Body of pancreas (tissue), 4 donors: Measurements from ENCODE around the gene AFF2.

ENCODE experiments used
- POLR2A ChIP-seq, 3 donors: fragments of 450-650 bp; IDR thresholded peaks; one replicate each; pipeline ENCODE4 v1.6.1; 2016; ENCODE audit warnings: antibody characterized with exemption in 3 of 3, mild to moderate bottlenecking in 2 of 3
- TF ChIP-seq, protein P1 (sequence below), 7 experiments: fragments of 450-650 bp in 4 of 7; fragments of 200-600 bp in 3 of 7; sonication (generic) in 3 of 7; IDR thresholded peaks; one replicate each; pipeline ENCODE4 v1.5.1; 2016 to 2019; ENCODE audit warnings: antibody characterized with exemption in 7 of 7

DNA sequence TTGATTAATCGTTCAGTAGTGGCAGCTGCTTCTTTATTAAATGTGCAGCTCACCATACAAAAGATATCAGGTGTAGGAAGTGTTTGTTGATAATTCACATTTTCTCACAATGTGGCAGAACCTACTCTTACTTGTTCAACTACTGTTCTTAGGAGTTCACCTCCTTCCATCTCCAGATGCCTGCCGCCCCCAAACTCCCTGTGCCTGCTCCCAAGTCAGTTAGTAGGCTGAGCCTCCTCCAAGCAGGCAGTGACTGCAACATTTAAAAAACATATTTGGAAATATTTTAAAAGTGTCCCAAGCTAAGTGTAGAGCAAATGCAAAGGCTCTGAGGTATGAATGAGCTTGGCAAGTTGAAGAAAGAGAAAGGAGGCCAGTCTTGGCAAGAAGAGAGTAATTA, 100.2 kb downstream of the AFF2 start:
- TF ChIP-seq, protein P1, sequence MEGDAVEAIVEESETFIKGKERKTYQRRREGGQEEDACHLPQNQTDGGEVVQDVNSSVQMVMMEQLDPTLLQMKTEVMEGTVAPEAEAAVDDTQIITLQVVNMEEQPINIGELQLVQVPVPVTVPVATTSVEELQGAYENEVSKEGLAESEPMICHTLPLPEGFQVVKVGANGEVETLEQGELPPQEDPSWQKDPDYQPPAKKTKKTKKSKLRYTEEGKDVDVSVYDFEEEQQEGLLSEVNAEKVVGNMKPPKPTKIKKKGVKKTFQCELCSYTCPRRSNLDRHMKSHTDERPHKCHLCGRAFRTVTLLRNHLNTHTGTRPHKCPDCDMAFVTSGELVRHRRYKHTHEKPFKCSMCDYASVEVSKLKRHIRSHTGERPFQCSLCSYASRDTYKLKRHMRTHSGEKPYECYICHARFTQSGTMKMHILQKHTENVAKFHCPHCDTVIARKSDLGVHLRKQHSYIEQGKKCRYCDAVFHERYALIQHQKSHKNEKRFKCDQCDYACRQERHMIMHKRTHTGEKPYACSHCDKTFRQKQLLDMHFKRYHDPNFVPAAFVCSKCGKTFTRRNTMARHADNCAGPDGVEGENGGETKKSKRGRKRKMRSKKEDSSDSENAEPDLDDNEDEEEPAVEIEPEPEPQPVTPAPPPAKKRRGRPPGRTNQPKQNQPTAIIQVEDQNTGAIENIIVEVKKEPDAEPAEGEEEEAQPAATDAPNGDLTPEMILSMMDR (IDR thresholded peaks at IDR 0.05), result no peak
- TF ChIP-seq POLR2A (IDR thresholded peaks at IDR 0.05), result no peak
